PFSK-1 (cell line): ENCODE measurements around the gene ZBTB24.

ENCODE experiments used
- FOXP2 ChIP-seq: optimal IDR thresholded peaks from 2 replicates; pipeline ENCODE3; 2011; ENCODE audit warnings: borderline replicate concordance, control low read depth, inconsistent platforms; ENCODE audit not compliant: insufficient read depth; ENCODE audit errors: extremely low read length, extremely low read depth
- POLR2AphosphoS5 ChIP-seq: IDR thresholded peaks from 2 replicates; pipeline ENCODE4 v1.6.1; 2012; ENCODE audit warnings: low read depth, mild to moderate bottlenecking, control low read depth, low read length, moderate library complexity
- SIN3A ChIP-seq: IDR thresholded peaks from 2 replicates; pipeline ENCODE4 v1.6.1; 2012; ENCODE audit warnings: mild to moderate bottlenecking, low read length, moderate library complexity, borderline replicate concordance; ENCODE audit not compliant: insufficient read depth
- TAF1 ChIP-seq: IDR thresholded peaks from 2 replicates; pipeline ENCODE4 v1.6.1; 2012; ENCODE audit warnings: low read length, control low read depth, borderline replicate concordance; ENCODE audit not compliant: insufficient read depth
- TF ChIP-seq, protein P1 (sequence below), 2 experiments: IDR thresholded peaks; 2 replicates each; pipeline versions ENCODE4 v1.6.1 to v1.8.0; 2011 to 2012; ENCODE audit warnings: low read depth in 2 of 2, low read length in 2 of 2, control low read depth in 1 of 2, inconsistent platforms in 1 of 2, mild to moderate bottlenecking in 1 of 2, moderate library complexity in 1 of 2; ENCODE audit not compliant: insufficient read depth in 1 of 2

ZBTB24 gene

DNA sequence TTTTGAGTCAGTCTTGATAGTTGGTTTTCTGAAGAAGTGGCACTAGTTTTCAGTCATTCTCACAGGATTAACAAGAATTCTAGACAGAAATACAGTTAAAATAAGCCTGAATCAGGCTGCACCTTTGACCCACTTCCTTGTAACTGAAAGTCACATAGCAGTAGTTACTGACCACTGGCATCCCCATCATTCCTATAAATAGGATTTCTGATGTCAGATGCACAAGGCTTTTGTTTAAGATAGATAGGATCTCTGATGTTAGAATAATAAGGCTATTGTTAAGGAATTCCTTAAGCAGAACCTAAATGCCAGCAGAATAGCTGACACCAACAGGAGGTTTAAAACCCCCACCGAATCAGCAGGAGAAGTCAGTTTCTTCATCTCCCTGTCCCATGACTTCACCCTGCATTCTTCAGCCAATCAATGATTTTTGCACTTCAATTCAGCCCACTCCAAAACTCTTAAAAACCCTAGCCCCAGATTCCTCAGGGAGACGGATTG is 30.6 kb upstream of the ZBTB24 start:
- TF ChIP-seq FOXP2 (no peak), SIN3A (no peak)
- TF ChIP-seq, protein P1, sequence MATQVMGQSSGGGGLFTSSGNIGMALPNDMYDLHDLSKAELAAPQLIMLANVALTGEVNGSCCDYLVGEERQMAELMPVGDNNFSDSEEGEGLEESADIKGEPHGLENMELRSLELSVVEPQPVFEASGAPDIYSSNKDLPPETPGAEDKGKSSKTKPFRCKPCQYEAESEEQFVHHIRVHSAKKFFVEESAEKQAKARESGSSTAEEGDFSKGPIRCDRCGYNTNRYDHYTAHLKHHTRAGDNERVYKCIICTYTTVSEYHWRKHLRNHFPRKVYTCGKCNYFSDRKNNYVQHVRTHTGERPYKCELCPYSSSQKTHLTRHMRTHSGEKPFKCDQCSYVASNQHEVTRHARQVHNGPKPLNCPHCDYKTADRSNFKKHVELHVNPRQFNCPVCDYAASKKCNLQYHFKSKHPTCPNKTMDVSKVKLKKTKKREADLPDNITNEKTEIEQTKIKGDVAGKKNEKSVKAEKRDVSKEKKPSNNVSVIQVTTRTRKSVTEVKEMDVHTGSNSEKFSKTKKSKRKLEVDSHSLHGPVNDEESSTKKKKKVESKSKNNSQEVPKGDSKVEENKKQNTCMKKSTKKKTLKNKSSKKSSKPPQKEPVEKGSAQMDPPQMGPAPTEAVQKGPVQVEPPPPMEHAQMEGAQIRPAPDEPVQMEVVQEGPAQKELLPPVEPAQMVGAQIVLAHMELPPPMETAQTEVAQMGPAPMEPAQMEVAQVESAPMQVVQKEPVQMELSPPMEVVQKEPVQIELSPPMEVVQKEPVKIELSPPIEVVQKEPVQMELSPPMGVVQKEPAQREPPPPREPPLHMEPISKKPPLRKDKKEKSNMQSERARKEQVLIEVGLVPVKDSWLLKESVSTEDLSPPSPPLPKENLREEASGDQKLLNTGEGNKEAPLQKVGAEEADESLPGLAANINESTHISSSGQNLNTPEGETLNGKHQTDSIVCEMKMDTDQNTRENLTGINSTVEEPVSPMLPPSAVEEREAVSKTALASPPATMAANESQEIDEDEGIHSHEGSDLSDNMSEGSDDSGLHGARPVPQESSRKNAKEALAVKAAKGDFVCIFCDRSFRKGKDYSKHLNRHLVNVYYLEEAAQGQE (IDR thresholded peaks at IDR 0.05; ENCODE audit: insufficient read depth in 1 of 2, low read depth in 2 of 2, low read length in 2 of 2): no peak

DNA sequence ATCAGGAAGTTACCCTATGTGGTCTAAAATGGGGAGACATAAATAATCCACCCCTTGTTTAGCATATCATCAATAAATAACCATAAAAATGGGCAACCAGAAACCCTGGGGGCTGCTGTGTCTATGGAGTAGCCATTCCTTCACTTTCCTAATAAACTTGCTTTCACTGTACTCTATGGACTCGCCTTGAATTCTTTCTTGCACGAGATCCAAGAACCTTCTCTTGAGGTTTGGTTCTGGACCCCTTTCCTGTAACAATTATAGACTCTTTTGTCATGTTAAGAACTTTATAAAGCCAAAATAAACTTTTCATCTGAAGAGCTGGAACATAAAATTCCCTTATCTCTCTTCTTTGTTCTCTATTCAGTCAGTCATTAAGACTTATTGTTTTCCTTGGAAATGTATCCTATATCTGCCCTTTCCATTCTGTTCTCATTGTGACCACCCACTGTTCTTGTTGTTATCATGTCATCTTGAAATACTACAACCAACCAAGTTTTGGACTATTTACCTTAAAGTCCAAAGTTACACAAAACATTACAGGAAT is 29.3 kb upstream of the ZBTB24 start:
- no peak for TF ChIP-seq FOXP2
- no peak for TF ChIP-seq TAF1
- TF ChIP-seq, protein P1 (IDR thresholded peaks at IDR 0.05; ENCODE audit: insufficient read depth in 1 of 2, low read depth in 2 of 2, low read length in 2 of 2): no peak
- TF ChIP-seq SIN3A: no peak
- no peak for TF ChIP-seq POLR2AphosphoS5

DNA sequence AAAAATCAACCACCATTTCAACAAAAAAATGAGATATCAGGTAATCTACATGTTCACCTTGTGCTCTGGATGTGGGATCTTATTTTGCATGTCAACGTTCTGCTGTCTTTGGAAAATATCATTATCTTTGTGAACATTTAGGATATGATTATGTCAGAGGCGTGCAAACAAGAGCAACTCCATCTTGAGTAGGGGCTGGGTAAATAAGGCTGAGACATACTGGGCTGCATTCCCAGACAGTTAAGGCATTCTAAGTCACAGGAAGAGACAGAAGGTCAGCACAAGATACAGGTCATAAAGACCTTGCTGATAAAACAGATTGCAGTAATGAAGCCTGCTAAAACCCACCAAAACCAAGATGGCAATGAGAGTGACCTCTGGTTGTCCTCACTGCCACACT is 28.8 kb upstream of the ZBTB24 start:
- TF ChIP-seq TAF1 (no peak), FOXP2 (no peak), POLR2AphosphoS5 (no peak), SIN3A (no peak)
- TF ChIP-seq, protein P1 (IDR thresholded peaks at IDR 0.05; ENCODE audit: insufficient read depth in 1 of 2, low read depth in 2 of 2, low read length in 2 of 2): no peak

DNA sequence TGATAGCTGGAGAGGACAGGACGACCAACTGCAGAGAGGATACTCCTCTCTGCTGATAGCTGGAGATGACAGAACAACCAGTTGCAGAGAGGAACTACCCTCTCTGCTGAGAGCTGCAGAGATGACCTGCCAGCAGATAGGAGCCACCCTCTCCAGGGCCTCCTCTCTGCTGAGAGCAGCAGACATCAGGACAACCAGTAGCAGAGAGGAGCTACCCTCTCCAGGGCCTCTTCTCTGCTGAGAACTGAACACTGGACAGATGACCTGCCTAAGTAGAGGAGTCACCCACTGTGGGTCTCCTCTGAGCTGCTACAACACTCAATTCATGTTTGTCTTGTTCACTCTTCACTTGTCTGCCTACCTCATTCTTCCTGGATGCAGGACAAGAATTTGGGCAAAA is 27.3 kb upstream of the ZBTB24 start:
- TF ChIP-seq, protein P1 (IDR thresholded peaks at IDR 0.05; ENCODE audit: insufficient read depth in 1 of 2, low read depth in 2 of 2, low read length in 2 of 2): no peak
- no peak for TF ChIP-seq SIN3A
- TF ChIP-seq FOXP2: no peak
- no peak for TF ChIP-seq POLR2AphosphoS5
- TF ChIP-seq TAF1: no peak

DNA sequence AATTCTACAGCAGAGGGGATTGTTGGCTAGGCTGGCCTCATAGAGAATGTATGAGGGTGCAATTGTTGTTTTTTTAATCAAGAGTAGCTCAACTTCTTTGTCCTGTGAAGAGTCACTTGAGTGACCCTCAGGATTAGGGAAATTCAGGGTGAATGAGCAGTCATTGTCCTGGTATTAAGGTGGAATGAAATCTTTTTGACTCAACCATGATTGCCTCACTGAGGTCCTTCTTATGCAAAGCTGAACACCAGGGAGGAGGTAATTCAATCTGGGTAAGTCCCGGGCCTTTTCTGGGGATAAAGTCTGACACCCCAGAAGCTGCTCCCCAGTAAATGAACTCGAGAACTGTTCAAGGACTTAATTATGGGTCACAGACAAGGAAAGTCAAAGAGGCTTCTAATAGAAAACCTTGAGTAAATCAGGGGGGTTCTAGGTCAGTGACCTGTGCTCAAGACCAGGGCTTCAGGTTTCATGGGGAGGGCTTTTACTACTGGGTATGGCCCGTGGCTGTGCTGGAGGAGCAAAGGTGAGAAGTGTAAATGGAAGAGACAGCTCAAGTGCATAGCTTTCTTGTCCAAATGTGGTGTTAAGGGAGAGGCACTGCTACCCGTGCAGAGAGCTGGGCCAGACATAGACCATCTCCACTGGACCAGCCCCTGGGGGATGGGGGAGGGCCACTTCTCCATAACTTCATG is 25.3 kb upstream of the ZBTB24 start:
- no peak for TF ChIP-seq POLR2AphosphoS5
- TF ChIP-seq FOXP2: no peak
- TF ChIP-seq TAF1: no peak
- TF ChIP-seq, protein P1 (IDR thresholded peaks at IDR 0.05; ENCODE audit: insufficient read depth in 1 of 2, low read depth in 2 of 2, low read length in 2 of 2): no peak
- TF ChIP-seq SIN3A: no peak
